ENCODE results near the gene ABLIM2.

Gene ABLIM2

GRCh38 chr4:8185930-8186329 lies 27.3 kb upstream of the ABLIM2 start:
- TF ChIP-seq GABPA (IDR thresholded peaks at IDR 0.05; ENCODE audit: low read depth): no peak
- no peak for TF ChIP-seq CTCF (IDR thresholded peaks at IDR 0.05; ENCODE audit: insufficient read depth, low read length)
- no peak for TF ChIP-seq POLR2AphosphoS5 (IDR thresholded peaks at IDR 0.05; ENCODE audit: low read depth)
- TF ChIP-seq REST (IDR thresholded peaks at IDR 0.05; ENCODE audit: insufficient replicate concordance, low read depth): no peak
- TF ChIP-seq SPI1 (IDR thresholded peaks at IDR 0.05; ENCODE audit: borderline replicate concordance, low read depth): no peak
- no peaks in the 10 kb centered on the region for H3K27me3 ChIP-seq (ENCODE audit: insufficient read depth, poor library complexity, severe bottlenecking)
- H3K27ac ChIP-seq (replicated peaks): no peak overlapping the region
- DNase-seq (ENCODE audit: low read depth in 1 of 2, low spot score in 1 of 2): no peak
- H3K4me3 ChIP-seq (replicated peaks; ENCODE audit: insufficient read depth, low read length): no peak overlapping the region

GRCh38 chr4:8185295-8185694 lies 26.7 kb upstream of the ABLIM2 start:
- Histone ChIP-seq H3K27ac (replicated peaks) (no peak overlapping the region), H3K27me3 (ENCODE audit: insufficient read depth, poor library complexity, severe bottlenecking) (no peaks in the 10 kb centered on the region), H3K4me3 (replicated peaks; ENCODE audit: insufficient read depth, low read length) (no peak overlapping the region)
- no peak for TF ChIP-seq POLR2AphosphoS5 (IDR thresholded peaks at IDR 0.05; ENCODE audit: low read depth)
- no peak for TF ChIP-seq CTCF (IDR thresholded peaks at IDR 0.05; ENCODE audit: insufficient read depth, low read length)
- no peak for TF ChIP-seq SPI1 (IDR thresholded peaks at IDR 0.05; ENCODE audit: borderline replicate concordance, low read depth)
- no peak for TF ChIP-seq GABPA (IDR thresholded peaks at IDR 0.05; ENCODE audit: low read depth)
- TF ChIP-seq REST (IDR thresholded peaks at IDR 0.05; ENCODE audit: insufficient replicate concordance, low read depth): no peak
- no peak for DNase-seq (ENCODE audit: low read depth in 1 of 2, low spot score in 1 of 2)

- no peak for DNase-seq (ENCODE audit: low read depth in 1 of 2, low spot score in 1 of 2)
- no peak overlapping the region for H3K4me3 ChIP-seq (replicated peaks; ENCODE audit: insufficient read depth, low read length)
- H3K27ac ChIP-seq (replicated peaks): no peak overlapping the region
- TF ChIP-seq REST (IDR thresholded peaks at IDR 0.05; ENCODE audit: insufficient replicate concordance, low read depth): no peak
- H3K27me3 ChIP-seq (ENCODE audit: insufficient read depth, poor library complexity, severe bottlenecking): no peaks in the 10 kb centered on the region
These were observed 25.4 kb upstream of the ABLIM2 start for GRCh38 chr4:8184061-8184460.
